Gastroesophageal sphincter (tissue), 4 donors: ENCODE measurements around the gene PCDH9. TPM values are rescaled to one million over a fixed set of nuclear protein-coding genes. Genes with fewer than 3 reads are reported as not detected.

ENCODE experiments used
- ATAC-seq: fragments of 150-250 bp; one replicate; pipeline ENCODE4 v1.9.1; 2016; ENCODE audit warnings: mild to moderate bottlenecking, moderate library complexity
- H3K27ac ChIP-seq, 4 donors: fragments of 200-600 bp; sonication (generic) in 3 of 4; 1 replicate in 3 of 4; 2 replicates in 1 of 4; pipeline ENCODE4 v1.5.1; 2016 to 2019
- H3K27me3 ChIP-seq: fragments of 200-600 bp; sonication (generic); one replicate; pipeline ENCODE4 v1.5.1; 2019
- H3K36me3 ChIP-seq, 2 donors: fragments of 200-600 bp; sonication (generic); one replicate each; pipeline ENCODE4 v1.5.1; 2019; ENCODE audit warnings: control low read depth in 1 of 2
- H3K4me1 ChIP-seq, 3 donors: fragments of 200-600 bp; sonication (generic); 1 replicate in 2 of 3; 2 replicates in 1 of 3; pipeline ENCODE4 v1.5.1; 2016 to 2019; ENCODE audit warnings: control low read depth in 2 of 3
- H3K4me3 ChIP-seq, 2 donors: fragments of 200-600 bp; sonication (generic); one replicate each; pipeline ENCODE4 v1.5.1; 2019; ENCODE audit warnings: mild to moderate bottlenecking in 1 of 2, moderate library complexity in 1 of 2
- H3K9me3 ChIP-seq, 3 donors: fragments of 200-600 bp; sonication (generic); one replicate each; pipeline ENCODE4 v1.5.1; 2017 to 2019; ENCODE audit warnings: control low read depth in 2 of 3
- CTCF ChIP-seq, 4 experiments: fragments of 200-600 bp in 2 of 4; fragments of 450-650 bp in 2 of 4; sonication (generic) in 1 of 4; IDR thresholded peaks; one replicate each; pipeline ENCODE4 v1.5.1; 2017 to 2019; ENCODE audit warnings: antibody characterized with exemption in 4 of 4, mild to moderate bottlenecking in 2 of 4, moderate library complexity in 2 of 4
- EP300 ChIP-seq: sonication (generic); formaldehyde crosslinking; IDR thresholded peaks from one replicate; pipeline ENCODE4 v1.6.1; 2017; ENCODE audit warnings: antibody characterized with exemption, mild to moderate bottlenecking
- POLR2A ChIP-seq, 2 donors: fragments of 450-650 bp; IDR thresholded peaks; one replicate each; pipeline ENCODE4 v1.6.1; 2017; ENCODE audit warnings: antibody characterized with exemption in 2 of 2, mild to moderate bottlenecking in 2 of 2, moderate library complexity in 1 of 2
- POLR2AphosphoS5 ChIP-seq: sonication (generic); formaldehyde crosslinking; IDR thresholded peaks from one replicate; pipeline ENCODE4 v1.6.1; 2017; ENCODE audit warnings: antibody characterized with exemption
- WGBS, 2 donors: methylation state at CpG; one replicate each; pipeline ENCODE4 v1.1.5; 2018; ENCODE audit warnings: low coverage in 1 of 2; 5-methylcytosine and 5-hydroxymethylcytosine counted together
- total RNA-seq, 4 donors: library from RNA; depleted of rRNA; stranded (reverse); fragments of >200 nt; gene quantifications; one replicate each; pipeline ENCODE4 v1.1.0, GENCODE V29; 2016

Gene PCDH9
- total RNA-seq, 4 donors from 2014 or later, result 52.9 to 141 (median 56.5) TPM

- TF ChIP-seq EP300 (no peak), CTCF (IDR thresholded peaks at IDR 0.05) (no peak), POLR2AphosphoS5 (no peak), POLR2A (IDR thresholded peaks at IDR 0.05) (no peak)
- 71 to 83% methylated on average over 1 of the region's 1 CpG for WGBS, 2 donors
Measured at GRCh38 chr13:66639044-66639443, 591.1 kb downstream of the PCDH9 start.

GRCh38 chr13:66635526-66635925, 594.6 kb downstream of the PCDH9 start:
- 48 to 77% methylated on average over 1 of the region's 1 CpG for WGBS, 2 donors
- no peak overlapping the region for H3K27ac ChIP-seq
- H3K4me1 ChIP-seq, result no peaks in the 10 kb centered on the region

More at GRCh38 chr13:66639044-66639443, 591.1 kb downstream of the PCDH9 start:
- no peak overlapping the region for H3K27ac ChIP-seq
- no peaks in the 10 kb centered on the region for H3K27me3 ChIP-seq
- no peak for ATAC-seq
- H3K4me3 ChIP-seq, result no peak overlapping the region
- no peaks in the 10 kb centered on the region for H3K4me1 ChIP-seq
- H3K36me3 ChIP-seq, result no peaks in the 10 kb centered on the region
- H3K9me3 ChIP-seq, result no peaks in the 10 kb centered on the region

GRCh38 chr13:66634384-66634783, 595.8 kb downstream of the PCDH9 start:
- ATAC-seq, result no peak
- no peaks in the 10 kb centered on the region for H3K4me1 ChIP-seq
- no peaks in the 10 kb centered on the region for H3K36me3 ChIP-seq
- no peaks in the 10 kb centered on the region for H3K9me3 ChIP-seq
- H3K27me3 ChIP-seq, result no peaks in the 10 kb centered on the region
- no peak for TF ChIP-seq POLR2A (IDR thresholded peaks at IDR 0.05)
- TF ChIP-seq CTCF (IDR thresholded peaks at IDR 0.05), result no peak
- no peak for TF ChIP-seq EP300
- TF ChIP-seq POLR2AphosphoS5, result no peak
- no peak overlapping the region for H3K27ac ChIP-seq
- no peak overlapping the region for H3K4me3 ChIP-seq

More at GRCh38 chr13:66635526-66635925, 594.6 kb downstream of the PCDH9 start:
- TF ChIP-seq POLR2A (IDR thresholded peaks at IDR 0.05), result no peak
- TF ChIP-seq CTCF (IDR thresholded peaks at IDR 0.05), result no peak
- TF ChIP-seq POLR2AphosphoS5, result no peak
- TF ChIP-seq EP300, result no peak
- H3K36me3 ChIP-seq, result no peaks in the 10 kb centered on the region
- H3K27me3 ChIP-seq, result no peaks in the 10 kb centered on the region
- no peaks in the 10 kb centered on the region for H3K9me3 ChIP-seq
- no peak overlapping the region for H3K4me3 ChIP-seq
- ATAC-seq, result no peak

GRCh38 chr13:66627512-66627911, 602.6 kb downstream of the PCDH9 start:
- Histone ChIP-seq H3K27me3 (no peaks in the 10 kb centered on the region), H3K9me3 (no peaks in the 10 kb centered on the region), H3K4me3 (no peak overlapping the region), H3K27ac (no peak overlapping the region), H3K36me3 (no peaks in the 10 kb centered on the region), H3K4me1 (no peaks in the 10 kb centered on the region)
- no peak for TF ChIP-seq EP300
- TF ChIP-seq CTCF (IDR thresholded peaks at IDR 0.05), result no peak
- WGBS, 2 donors, result 60% methylated on average over 3 to 4 of the region's 4 CpGs
- ATAC-seq, result no peak

GRCh38 chr13:66624302-66624701, 605.8 kb downstream of the PCDH9 start:
- no peak for ATAC-seq
- no peaks in the 10 kb centered on the region for H3K9me3 ChIP-seq
- 84 to 89% methylated on average over 3 of the region's 3 CpGs for WGBS, 2 donors
- H3K36me3 ChIP-seq, result no peaks in the 10 kb centered on the region
- no peak overlapping the region for H3K27ac ChIP-seq
- no peaks in the 10 kb centered on the region for H3K27me3 ChIP-seq
- TF ChIP-seq POLR2AphosphoS5 (no peak), CTCF (IDR thresholded peaks at IDR 0.05) (no peak)
- H3K4me3 ChIP-seq, result no peak overlapping the region
- H3K4me1 ChIP-seq, result no peaks in the 10 kb centered on the region
